Karpas-422 (cell line): ENCODE measurements around the gene SLC18B1. TPM values are rescaled to one million over a fixed set of nuclear protein-coding genes. Genes with fewer than 3 reads are reported as not detected.

ENCODE experiments used
- DNase-seq: peaks from one replicate; pipeline ENCODE4 v3.0.0-alpha.2; 2015
- H2AFZ ChIP-seq: fragments of 200-600 bp; sonication (generic); 2 replicates; pipeline ENCODE4 v1.6.1; 2014; ENCODE audit warnings: antibody characterized with exemption, low read length, mixed read lengths
- H3K27ac ChIP-seq: fragments of 200-600 bp; sonication (generic); 2 replicates; pipeline ENCODE4 v1.5.1; 2014; ENCODE audit warnings: mild to moderate bottlenecking, low read length, moderate library complexity
- H3K27me3 ChIP-seq: fragments of 200-600 bp; sonication (generic); 2 replicates; pipeline ENCODE4 v1.6.1; 2014; ENCODE audit warnings: low read length, mixed read lengths
- H3K36me3 ChIP-seq: fragments of 200-600 bp; sonication (generic); 2 replicates; pipeline ENCODE4 v1.6.1; 2014; ENCODE audit warnings: low read length, mixed read lengths; ENCODE audit not compliant: insufficient read depth
- H3K4me1 ChIP-seq: fragments of 200-600 bp; sonication (generic); 2 replicates; pipeline ENCODE4 v1.6.1; 2014; ENCODE audit warnings: mild to moderate bottlenecking, low read length, mixed read lengths
- H3K4me2 ChIP-seq: fragments of 200-600 bp; sonication (generic); 2 replicates; pipeline ENCODE4 v1.6.1; 2014; ENCODE audit warnings: low read length, low read depth, mild to moderate bottlenecking; ENCODE audit not compliant: poor library complexity, severe bottlenecking
- H3K4me3 ChIP-seq: fragments of 200-600 bp; sonication (generic); 2 replicates; pipeline ENCODE4 v1.5.1; 2014; ENCODE audit warnings: mild to moderate bottlenecking, antibody characterized with exemption, low read length, mixed read lengths
- H3K79me2 ChIP-seq: fragments of 200-600 bp; sonication (generic); 2 replicates; pipeline ENCODE4 v1.6.1; 2014; ENCODE audit warnings: mild to moderate bottlenecking, low read length, mixed read lengths
- H3K9ac ChIP-seq: fragments of 200-600 bp; sonication (generic); 2 replicates; pipeline ENCODE4 v1.6.0; 2014; ENCODE audit warnings: low read length
- H3K9me2 ChIP-seq: fragments of 200-600 bp; sonication (generic), shearing (Covaris generic); replicated peaks from 2 replicates; pipeline ENCODE4 v1.6.0; 2014; ENCODE audit warnings: mild to moderate bottlenecking, low read length, moderate library complexity; ENCODE audit not compliant: insufficient read depth
- H3K9me3 ChIP-seq: fragments of 300-700, 200-600 bp; sonication (generic); 2 replicates; pipeline ENCODE4 v1.6.1; 2014; ENCODE audit warnings: low read length, mixed read lengths
- H4K20me1 ChIP-seq: fragments of 200-600 bp; sonication (generic); 2 replicates; pipeline ENCODE4 v1.6.1; 2014; ENCODE audit warnings: mild to moderate bottlenecking, antibody characterized with exemption, low read length, low read depth; ENCODE audit not compliant: insufficient read depth
- total RNA-seq: library from RNA; depleted of rRNA; stranded (reverse); fragments of >200 nt; shearing (Covaris generic); gene quantifications from 2 replicates; pipeline ENCODE4 v1.2.3, GENCODE V29; 2014; ENCODE audit warnings: low replicate concordance

Gene SLC18B1
- total RNA-seq, 1 experiment from 2014 or later, result 0.60 TPM

GRCh38 chr6:132748446-132748845 is 50.0 kb downstream of the SLC18B1 start:
- Histone ChIP-seq H2AFZ (no peak overlapping the region), H3K27ac (no peak overlapping the region), H3K9ac (no peak overlapping the region), H3K36me3 (0 out of 2 replicates have a peak, but pooled peaks cover 7% of the 10 kb centered on the region), H3K9me2 (no peaks in the 10 kb centered on the region), H3K4me2 (no peak overlapping the region), H3K4me1 (no peaks in the 10 kb centered on the region), H4K20me1 (no peaks in the 10 kb centered on the region), H3K4me3 (no peak overlapping the region), H3K27me3 (no peaks in the 10 kb centered on the region), H3K79me2 (no peaks in the 10 kb centered on the region), H3K9me3 (no peaks in the 10 kb centered on the region)
- no peak for DNase-seq

GRCh38 chr6:132746048-132746447 is 52.4 kb downstream of the SLC18B1 start:
- no peak for DNase-seq
- Histone ChIP-seq H3K9ac (no peak overlapping the region), H4K20me1 (no peaks in the 10 kb centered on the region), H3K27me3 (no peaks in the 10 kb centered on the region), H3K36me3 (0 out of 2 replicates have a peak, but pooled peaks cover 7% of the 10 kb centered on the region), H3K79me2 (no peaks in the 10 kb centered on the region), H3K4me2 (no peak overlapping the region), H3K4me3 (no peak overlapping the region), H3K9me3 (no peaks in the 10 kb centered on the region), H3K27ac (no peak overlapping the region), H3K4me1 (no peaks in the 10 kb centered on the region), H2AFZ (no peak overlapping the region), H3K9me2 (no peaks in the 10 kb centered on the region)

- no peak overlapping the region for H3K4me3 ChIP-seq
- no peak for DNase-seq
- no peak overlapping the region for H3K4me2 ChIP-seq
Observed at GRCh38 chr6:132742495-132742894, 55.9 kb downstream of the SLC18B1 start.

GRCh38 chr6:132741281-132741680 is 57.2 kb downstream of the SLC18B1 start:
- no peaks in the 10 kb centered on the region for H4K20me1 ChIP-seq
- no peaks in the 10 kb centered on the region for H3K9me2 ChIP-seq
- H3K4me1 ChIP-seq, result no peaks in the 10 kb centered on the region
- DNase-seq, result no peak
- no peak overlapping the region for H3K27ac ChIP-seq
- no peak overlapping the region for H3K9ac ChIP-seq
- no peaks in the 10 kb centered on the region for H3K79me2 ChIP-seq
- H3K4me3 ChIP-seq, result no peak overlapping the region
- H3K27me3 ChIP-seq, result no peaks in the 10 kb centered on the region
- H2AFZ ChIP-seq, result no peak overlapping the region
- H3K4me2 ChIP-seq, result no peak overlapping the region
- no peaks in the 10 kb centered on the region for H3K9me3 ChIP-seq
- H3K36me3 ChIP-seq, result no peaks in the 10 kb centered on the region

More at GRCh38 chr6:132742495-132742894, 55.9 kb downstream of the SLC18B1 start:
- Histone ChIP-seq H3K9me2 (no peaks in the 10 kb centered on the region), H3K9ac (no peak overlapping the region), H3K27ac (no peak overlapping the region), H3K36me3 (no peaks in the 10 kb centered on the region), H3K27me3 (no peaks in the 10 kb centered on the region), H3K4me1 (no peaks in the 10 kb centered on the region), H2AFZ (no peak overlapping the region), H3K9me3 (no peaks in the 10 kb centered on the region), H3K79me2 (no peaks in the 10 kb centered on the region), H4K20me1 (no peaks in the 10 kb centered on the region)

- no peak for DNase-seq
- no peak overlapping the region for H3K4me3 ChIP-seq
- no peaks in the 10 kb centered on the region for H3K9me2 ChIP-seq
Observed at GRCh38 chr6:132736239-132736638, 62.2 kb downstream of the SLC18B1 start.

GRCh38 chr6:132734694-132735236 is 63.7 kb downstream of the SLC18B1 start:
- Histone ChIP-seq H3K36me3 (no peaks in the 10 kb centered on the region), H3K79me2 (no peaks in the 10 kb centered on the region), H3K4me3 (no peak overlapping the region), H3K4me2 (no peak overlapping the region), H3K4me1 (no peaks in the 10 kb centered on the region), H3K9me2 (no peaks in the 10 kb centered on the region), H3K9me3 (no peaks in the 10 kb centered on the region), H3K27me3 (no peaks in the 10 kb centered on the region), H2AFZ (no peak overlapping the region), H3K27ac (no peak overlapping the region), H4K20me1 (no peaks in the 10 kb centered on the region), H3K9ac (no peak overlapping the region)
- DNase-seq, result no peak

More at GRCh38 chr6:132736239-132736638, 62.2 kb downstream of the SLC18B1 start:
- Histone ChIP-seq H3K9ac (no peak overlapping the region), H3K79me2 (no peaks in the 10 kb centered on the region), H3K27me3 (no peaks in the 10 kb centered on the region), H4K20me1 (no peaks in the 10 kb centered on the region), H3K36me3 (no peaks in the 10 kb centered on the region), H3K9me3 (no peaks in the 10 kb centered on the region), H3K27ac (no peak overlapping the region), H2AFZ (no peak overlapping the region), H3K4me2 (no peak overlapping the region), H3K4me1 (no peaks in the 10 kb centered on the region)

GRCh38 chr6:132733814-132734213 is 64.6 kb downstream of the SLC18B1 start:
- no peaks in the 10 kb centered on the region for H3K9me3 ChIP-seq
- H3K79me2 ChIP-seq, result no peaks in the 10 kb centered on the region
- H3K27me3 ChIP-seq, result no peaks in the 10 kb centered on the region
- H2AFZ ChIP-seq, result no peak overlapping the region
- H3K27ac ChIP-seq, result no peak overlapping the region
- H3K9me2 ChIP-seq, result no peaks in the 10 kb centered on the region
- H3K36me3 ChIP-seq, result no peaks in the 10 kb centered on the region
- DNase-seq, result no peak
- H3K4me3 ChIP-seq, result no peak overlapping the region
- H4K20me1 ChIP-seq, result no peaks in the 10 kb centered on the region
- no peaks in the 10 kb centered on the region for H3K4me1 ChIP-seq
- H3K9ac ChIP-seq, result no peak overlapping the region
- no peak overlapping the region for H3K4me2 ChIP-seq

- no peaks in the 10 kb centered on the region for H3K9me3 ChIP-seq
- no peaks in the 10 kb centered on the region for H3K36me3 ChIP-seq
- no peaks in the 10 kb centered on the region for H4K20me1 ChIP-seq
- no peak overlapping the region for H3K4me3 ChIP-seq
- no peaks in the 10 kb centered on the region for H3K79me2 ChIP-seq
- no peak overlapping the region for H3K4me2 ChIP-seq
- no peak for DNase-seq
- H3K9me2 ChIP-seq, result no peaks in the 10 kb centered on the region
- no peak overlapping the region for H3K27ac ChIP-seq
- no peak overlapping the region for H2AFZ ChIP-seq
- H3K9ac ChIP-seq, result no peak overlapping the region
- no peaks in the 10 kb centered on the region for H3K4me1 ChIP-seq
- H3K27me3 ChIP-seq, result no peaks in the 10 kb centered on the region
Observed at GRCh38 chr6:132733283-132733682, 65.2 kb downstream of the SLC18B1 start.
